HG02840 (cell line): ENCODE results near the gene TMEM63C.
"Not testable (repeated sequence)": the region's sequence is repeated elsewhere in the genome, so short reads cannot be mapped to it uniquely, and the experiment has no call there.

Experiments used
- ATAC-seq: cut with Tn5 transposase; IDR thresholded peaks from one replicate; pipeline ENCODE4 v1.9.1; 2021; ENCODE audit warnings: mild to moderate bottlenecking, moderate library complexity, moderate number of reproducible peaks; ENCODE audit not compliant: unreplicated experiment, low FRiP score

The TMEM63C gene

GRCh38 chr14:77272261-77272660, 90.7 kb downstream of the TMEM63C start:
- ATAC-seq: no peak

- ATAC-seq: no peak
These were observed 92.2 kb downstream of the TMEM63C start for GRCh38 chr14:77273796-77274195.

- ATAC-seq: no peak
These were observed 93.5 kb downstream of the TMEM63C start for GRCh38 chr14:77275041-77275580.

- no peak for ATAC-seq
These were observed 94.0 kb downstream of the TMEM63C start for GRCh38 chr14:77275601-77276017.

GRCh38 chr14:77276295-77276935, 94.8 kb downstream of the TMEM63C start:
- ATAC-seq: no peak

GRCh38 chr14:77276959-77277358, 95.4 kb downstream of the TMEM63C start:
- ATAC-seq: no peak

- ATAC-seq: no peak
These were observed 97.0 kb downstream of the TMEM63C start for GRCh38 chr14:77278461-77279230.

GRCh38 chr14:77279719-77280118, 98.1 kb downstream of the TMEM63C start:
- no peak for ATAC-seq

GRCh38 chr14:77280921-77281320, 99.3 kb downstream of the TMEM63C start:
- ATAC-seq: not testable (repeated sequence)

- no peak for ATAC-seq
These were observed 100.3 kb downstream of the TMEM63C start for GRCh38 chr14:77281852-77282410.

GRCh38 chr14:77284066-77284465, 102.5 kb downstream of the TMEM63C start:
- ATAC-seq: no peak

- no peak for ATAC-seq
These were observed 102.9 kb downstream of the TMEM63C start for GRCh38 chr14:77284466-77284865.

- no peak for ATAC-seq
These were observed 105.0 kb downstream of the TMEM63C start for GRCh38 chr14:77286576-77286975.

- ATAC-seq: no peak
These were observed 109.1 kb downstream of the TMEM63C start for GRCh38 chr14:77290705-77291104.

GRCh38 chr14:77296155-77296554, 114.6 kb downstream of the TMEM63C start:
- ATAC-seq: no peak

GRCh38 chr14:77296906-77297305, 115.3 kb downstream of the TMEM63C start:
- no peak for ATAC-seq

GRCh38 chr14:77299771-77300170, 118.2 kb downstream of the TMEM63C start:
- ATAC-seq: no peak

GRCh38 chr14:77301103-77301502, 119.5 kb downstream of the TMEM63C start:
- ATAC-seq: no peak

GRCh38 chr14:77302926-77303325, 121.3 kb downstream of the TMEM63C start:
- ATAC-seq: no peak

- no peak for ATAC-seq
These were observed 122.0 kb downstream of the TMEM63C start for GRCh38 chr14:77303417-77304156.

- no peak for ATAC-seq
These were observed 124.1 kb downstream of the TMEM63C start for GRCh38 chr14:77305696-77306095.
